Measurements from ENCODE around the gene CHST13.

Gene CHST13

GRCh38 chr3:126509597-126510307 lies 14.2 kb upstream of the CHST13 start:
- DNase-seq (ENCODE audit: low read depth): no peak

- no peak for DNase-seq (ENCODE audit: low read depth)
These were observed 13.5 kb upstream of the CHST13 start for GRCh38 chr3:126510308-126510910.

GRCh38 chr3:126511291-126511690 lies 12.7 kb upstream of the CHST13 start:
- no peak for DNase-seq (ENCODE audit: low read depth)

DNA sequence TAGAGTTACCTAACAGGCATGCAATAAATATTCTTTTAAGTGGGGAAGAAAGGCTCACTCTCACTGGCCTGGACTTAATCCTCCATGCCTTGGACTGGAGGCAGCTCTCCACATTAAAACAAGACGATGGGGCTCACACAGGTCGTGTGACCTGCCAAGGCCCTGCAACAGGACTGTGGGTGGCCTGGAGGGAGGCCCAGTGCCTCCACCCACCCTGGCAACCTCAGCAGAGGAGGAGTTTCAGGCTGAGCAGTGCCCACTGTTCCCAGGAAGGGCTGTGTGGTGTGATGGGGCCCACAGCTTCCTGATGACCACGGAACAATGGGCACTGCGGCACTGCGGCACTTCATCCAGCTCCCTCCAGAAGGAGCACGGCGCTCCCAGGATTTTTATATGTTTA lies 11.9 kb upstream of the CHST13 start:
- no peak for DNase-seq (ENCODE audit: low read depth)

DNA sequence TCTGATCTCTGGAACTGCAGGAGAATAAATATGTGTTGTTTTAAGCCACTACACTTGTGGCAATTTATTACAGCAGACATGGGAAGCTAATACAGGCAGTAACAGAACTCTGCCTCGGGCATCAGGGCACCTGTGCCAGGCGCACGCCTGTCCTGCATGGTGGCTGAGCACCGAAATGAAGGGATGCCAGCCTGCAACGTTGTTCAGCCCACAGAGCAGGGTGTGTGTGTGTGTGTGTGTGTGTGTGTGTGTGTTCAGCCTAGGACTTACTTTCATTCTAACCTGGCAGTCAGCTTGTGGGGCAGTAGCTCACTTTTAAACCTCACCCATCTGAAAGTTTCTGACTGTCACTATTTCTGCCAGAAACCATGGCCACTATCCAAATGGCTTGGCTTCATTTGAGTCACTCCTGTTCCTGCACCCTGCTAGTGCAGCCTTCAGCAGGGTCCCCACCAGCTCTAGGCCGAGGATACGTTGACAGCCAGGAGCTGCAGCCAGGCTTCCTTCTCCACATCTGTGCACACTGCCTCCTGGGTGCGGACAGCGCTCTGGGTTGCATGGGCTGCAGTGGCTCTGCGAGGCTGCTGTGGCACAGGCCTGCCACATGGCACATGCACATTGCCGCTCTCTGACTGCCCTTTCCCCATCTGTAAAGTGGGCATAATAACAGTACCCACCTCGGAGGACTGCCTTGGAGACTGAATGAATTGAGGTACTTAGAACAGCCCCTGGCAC lies 10.9 kb upstream of the CHST13 start:
- DNase-seq (ENCODE audit: low read depth): no peak

GRCh38 chr3:126514161-126514560 lies 9.8 kb upstream of the CHST13 start:
- no peak for DNase-seq (ENCODE audit: low read depth)

DNA sequence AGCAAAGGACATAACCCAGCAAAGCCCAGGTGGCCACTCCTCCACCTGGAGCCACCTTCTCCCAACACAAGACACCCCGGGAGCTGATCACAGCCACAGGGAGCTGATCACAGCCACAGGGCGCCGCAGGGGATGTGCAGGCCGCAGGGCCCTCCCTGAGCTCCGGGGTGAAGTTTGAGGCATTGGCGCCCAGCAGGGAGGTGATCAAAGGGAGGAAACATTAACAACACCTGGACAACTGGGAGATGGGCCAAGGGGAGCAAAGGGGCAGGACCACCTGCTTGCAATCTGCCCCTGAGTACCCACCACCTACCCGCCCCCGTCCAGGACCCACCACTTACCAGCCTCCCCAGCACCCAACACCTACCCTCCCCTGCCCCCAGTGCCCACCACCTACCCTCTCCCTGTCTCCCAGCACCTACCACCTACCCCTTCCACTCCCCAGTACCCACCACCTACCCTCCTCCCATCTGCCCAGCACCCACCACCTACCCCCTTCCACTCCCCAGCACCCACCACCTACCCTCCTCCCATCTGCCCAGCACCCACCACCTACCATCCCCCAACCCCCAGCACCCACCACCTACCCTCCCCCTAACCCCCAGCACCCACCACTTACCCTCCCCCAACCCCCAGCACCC lies 8.8 kb upstream of the CHST13 start:
- no peak for DNase-seq (ENCODE audit: low read depth)

DNA sequence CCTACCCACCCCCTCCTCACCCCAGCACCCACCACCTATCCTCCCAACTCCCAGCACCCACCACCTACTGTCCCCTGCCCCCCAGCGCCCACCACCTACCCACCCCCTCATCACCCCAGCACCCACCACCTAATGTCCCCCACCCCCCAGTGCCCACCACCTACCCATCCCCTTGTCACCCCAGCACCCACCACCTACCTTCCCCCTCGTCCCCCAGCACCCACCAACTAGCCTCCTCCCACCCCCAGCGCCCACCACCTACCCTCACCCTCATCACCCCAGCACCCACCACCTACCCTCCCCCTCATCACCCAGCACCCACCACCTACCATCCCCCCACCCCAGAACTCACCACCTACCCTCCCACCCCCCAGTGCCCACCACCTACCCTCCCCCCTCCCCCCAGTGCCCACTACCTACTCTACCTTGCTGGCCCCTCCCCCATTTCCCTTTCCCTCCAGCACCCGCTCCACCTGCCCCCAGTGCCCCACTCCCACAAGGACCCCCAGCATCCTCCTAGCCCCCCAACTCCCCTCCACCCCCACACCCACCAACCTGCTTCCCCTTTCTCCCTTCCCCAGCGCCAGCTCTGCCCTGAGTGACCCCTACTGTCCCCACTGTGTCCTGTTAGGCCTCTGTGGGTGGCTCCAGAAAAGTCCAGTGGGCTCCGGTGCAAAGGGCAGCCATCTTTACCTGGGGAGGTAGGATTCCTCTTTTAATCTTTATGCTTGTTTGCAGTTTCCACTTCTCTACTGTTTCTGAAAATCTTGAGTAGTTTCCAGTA lies 7.6 kb upstream of the CHST13 start:
- no peak for DNase-seq (ENCODE audit: low read depth)

GRCh38 chr3:126516936-126517290 lies 7.0 kb upstream of the CHST13 start:
- no peak for DNase-seq (ENCODE audit: low read depth)

DNA sequence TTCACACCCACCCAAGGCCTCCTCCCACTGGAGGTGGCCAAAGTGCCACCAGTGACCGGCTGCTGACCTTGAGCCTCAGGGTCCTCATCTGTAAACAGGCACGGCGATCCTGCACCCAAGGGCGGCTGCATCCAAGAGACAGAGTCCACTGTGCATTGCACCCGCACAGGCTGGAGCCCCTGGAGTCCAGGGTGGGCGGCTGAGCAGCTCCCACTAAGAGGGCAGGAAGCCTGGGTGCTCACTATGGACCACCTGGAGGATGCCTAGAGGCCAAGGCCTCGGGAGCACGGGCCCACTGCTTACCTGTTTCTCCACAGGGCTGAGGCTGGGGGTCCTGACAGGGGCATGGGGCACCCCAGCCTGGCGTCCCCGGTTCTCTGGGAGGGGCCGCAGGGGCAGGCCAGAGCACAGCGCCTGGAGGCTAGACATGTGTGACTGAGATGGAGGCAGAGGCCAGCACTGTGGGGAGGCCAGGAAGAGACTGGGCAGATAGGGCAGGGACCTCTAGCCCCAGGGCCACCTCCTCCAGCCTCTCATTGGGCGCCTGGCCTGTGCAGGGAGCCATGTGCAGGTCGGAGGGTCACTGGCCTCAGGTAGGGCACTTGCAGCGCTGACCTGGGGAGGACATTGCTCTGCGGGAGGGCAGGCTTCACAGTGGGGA lies 6.5 kb upstream of the CHST13 start, which contains the start of gene UROC1:
Gene UROC1, minus strand, starts transcription at position 483 of the 661 bp plus-strand sequence. Its CDS starts 54 bp downstream, at position 429.
- no peak for DNase-seq (ENCODE audit: low read depth)

GRCh38 chr3:126517986-126518778 lies 5.8 kb upstream of the CHST13 start:
- no peak for DNase-seq (ENCODE audit: low read depth)

DNA sequence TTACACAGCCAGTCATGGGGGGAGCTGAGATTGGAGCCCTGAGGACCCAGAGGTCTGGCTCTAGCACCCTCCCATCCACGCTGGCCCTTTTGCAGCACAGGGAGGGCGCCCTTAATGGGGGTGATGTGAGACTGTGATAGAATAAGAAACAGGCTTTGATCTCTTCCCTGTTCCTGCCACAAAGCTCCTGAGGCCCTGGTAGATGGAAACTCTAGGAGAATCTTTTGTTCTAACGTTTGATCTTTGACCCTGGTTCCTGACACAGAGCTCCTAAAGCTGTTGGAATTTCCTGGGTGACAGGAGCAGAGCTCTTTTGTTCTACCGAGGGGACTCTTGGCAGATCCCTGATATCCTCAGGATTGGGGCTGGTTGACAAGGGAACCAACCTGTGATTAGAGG lies 5.2 kb upstream of the CHST13 start:
- DNase-seq (ENCODE audit: low read depth): no peak

GRCh38 chr3:126519506-126520455 lies 4.2 kb upstream of the CHST13 start:
- DNase-seq (ENCODE audit: low read depth): no peak

DNA sequence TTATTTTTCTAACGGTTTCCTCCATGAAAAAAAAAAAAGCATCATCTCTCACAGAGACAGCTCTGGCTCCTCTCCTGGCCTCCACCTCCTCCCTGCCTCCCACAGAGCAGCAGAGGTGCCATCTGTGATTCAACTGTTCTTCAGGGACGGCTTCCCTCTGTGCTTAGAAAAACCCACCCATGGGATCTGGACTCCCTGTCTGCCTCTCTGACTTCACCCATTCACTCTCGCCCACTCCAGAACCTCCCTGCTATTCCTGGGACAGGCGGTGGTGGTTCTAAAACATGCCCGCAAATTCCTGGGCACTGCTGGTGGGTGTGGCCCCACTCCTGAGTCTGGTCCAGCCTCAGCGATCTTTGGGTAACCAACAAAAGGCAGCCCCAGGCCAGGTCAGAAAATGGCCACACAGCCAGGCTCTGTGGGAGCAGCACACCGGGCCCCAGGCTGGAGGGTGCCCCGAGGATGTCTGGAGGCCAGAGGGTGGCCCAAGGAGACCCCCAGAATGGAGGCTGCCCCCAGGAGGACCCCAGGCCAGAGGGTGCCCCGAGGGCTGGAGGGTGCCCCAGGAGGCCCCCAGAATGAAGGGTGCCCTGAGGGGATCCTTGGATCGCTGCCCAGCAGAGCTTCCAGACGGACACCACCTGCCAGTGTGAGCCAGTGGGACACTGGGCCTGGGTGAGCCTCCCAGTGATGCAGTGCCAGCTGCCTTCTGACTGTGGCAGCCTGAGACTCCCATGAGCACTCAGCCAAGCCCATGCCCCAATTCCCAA lies 2.6 kb upstream of the CHST13 start:
- DNase-seq (ENCODE audit: low read depth): no peak

DNA sequence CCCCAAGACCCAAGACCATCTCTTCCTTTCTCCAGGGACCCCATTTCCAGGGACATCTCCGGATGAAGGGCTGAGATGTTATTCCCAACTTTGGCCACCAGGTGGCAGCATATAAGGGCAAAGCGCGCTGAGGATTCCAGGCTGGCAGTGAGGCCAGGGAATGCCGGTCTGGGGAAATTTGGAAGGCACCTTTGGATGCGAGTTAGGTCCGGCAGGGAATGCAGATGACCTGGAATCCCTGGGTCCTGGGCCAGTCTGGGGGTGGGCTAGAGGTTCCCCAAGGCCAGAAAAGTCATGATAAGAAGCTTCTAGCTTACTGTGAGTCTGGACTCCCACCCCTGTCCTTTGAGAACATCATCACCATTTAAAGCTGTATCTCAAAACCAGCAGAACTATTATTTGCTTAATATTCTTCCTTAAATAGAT lies 1.6 kb upstream of the CHST13 start:
- peak; percentile 32 for DNase-seq (ENCODE audit: low read depth)

- no peak for DNase-seq (ENCODE audit: low read depth)
These were observed 554 bp downstream of the CHST13 start for GRCh38 chr3:126524429-126524988.

- DNase-seq (ENCODE audit: low read depth): no peak
These were observed 1.3 kb downstream of the CHST13 start for GRCh38 chr3:126525091-126525852.
